Measurements from ENCODE around the gene RAB5B.

Gene RAB5B

GRCh38 chr12:55966408-55967281, 7.2 kb upstream of the RAB5B start, which contains the start of gene CDK2:
Gene CDK2 (plus strand): TSS chr12:55966830. CDS start chr12:55967009, 179 bp downstream.
- H2BK15ac ChIP-seq (ENCODE audit: low read depth, poor library complexity, severe bottlenecking), result peak within 1 kb of the TSS; percentile 73
- peak; percentile 84 for DNase-seq

GRCh38 chr12:55969356-55969755, 4.5 kb upstream of the RAB5B start:
- no peak overlapping the region for H3K4ac ChIP-seq (ENCODE audit: low read depth in 1 of 2, low read length in 2 of 2)
- no peak overlapping the region for H3K4me2 ChIP-seq (ENCODE audit: low read length, poor library complexity, severe bottlenecking)
- H3K27me3 ChIP-seq (ENCODE audit: control insufficient read depth in 1 of 2, insufficient read depth in 1 of 2, low read length in 2 of 2), result no peaks in the 10 kb centered on the region
- H2AK5ac ChIP-seq (ENCODE audit: low read length, severe bottlenecking), result no peak overlapping the region
- WGBS, result 90% methylated on average over 3 of the region's 4 CpGs
- no peak overlapping the region for H3K4me3 ChIP-seq (ENCODE audit: insufficient read depth in 1 of 2, low read depth in 1 of 2, low read length in 2 of 2)
- no peak for DNase-seq
- no peak overlapping the region for H3K23ac ChIP-seq (ENCODE audit: low read length in 2 of 2)
- no peak overlapping the region for H3K18ac ChIP-seq (ENCODE audit: low read depth in 1 of 2, low read length in 2 of 2)
- H3K79me1 ChIP-seq (replicated peaks; ENCODE audit: low read length, poor library complexity, severe bottlenecking), result peaks cover 27% of the 10 kb centered on the region
- H4K91ac ChIP-seq (ENCODE audit: low read length), result no peak overlapping the region
- no peak overlapping the region for H2AFZ ChIP-seq (ENCODE audit: low read depth, low read length)
- no peaks in the 10 kb centered on the region for H3K4me1 ChIP-seq (ENCODE audit: control insufficient read depth, insufficient read depth, low read depth, low read length)
- no peak overlapping the region for H2BK15ac ChIP-seq (ENCODE audit: low read depth, poor library complexity, severe bottlenecking)
- no peaks in the 10 kb centered on the region for H3K9me3 ChIP-seq (ENCODE audit: control insufficient read depth, low read length)
- H3K14ac ChIP-seq (ENCODE audit: low read length in 2 of 2), result no peak overlapping the region
- no peak overlapping the region for H2BK120ac ChIP-seq (ENCODE audit: low read depth, low read length)
- no peak overlapping the region for H3K9ac ChIP-seq (ENCODE audit: low read length)
- no peak overlapping the region for H2BK12ac ChIP-seq (ENCODE audit: low read length in 2 of 2)
- peaks cover 4 to 16% of the 10 kb centered on the region in 2 experiments for H3K36me3 ChIP-seq (ENCODE audit: control insufficient read depth in 1 of 2, insufficient read depth in 2 of 2, low read depth in 1 of 2, low read length in 2 of 2)
- H3K27ac ChIP-seq (ENCODE audit: low read length, poor library complexity, severe bottlenecking), result no peak overlapping the region
- no peak overlapping the region for H2BK5ac ChIP-seq (ENCODE audit: low read depth, low read length, poor library complexity, severe bottlenecking)
- H4K8ac ChIP-seq (ENCODE audit: low read length), result no peak overlapping the region

More at GRCh38 chr12:55966408-55967281, 7.2 kb upstream of the RAB5B start, which contains the start of gene CDK2:
- H3K27ac ChIP-seq (ENCODE audit: low read length, poor library complexity, severe bottlenecking), result peak within 1 kb of the TSS; percentile 15
- H4K8ac ChIP-seq (ENCODE audit: low read length), result peak within 1 kb of the TSS; percentile 76
- H3K9me3 ChIP-seq (ENCODE audit: control insufficient read depth, low read length), result no peaks in the 10 kb centered on the region
- H2BK5ac ChIP-seq (ENCODE audit: low read depth, low read length, poor library complexity, severe bottlenecking), result no peak within 1 kb of the TSS
- no peak within 1 kb of the TSS for H3K23ac ChIP-seq (ENCODE audit: low read length in 2 of 2)
- no peaks in the 10 kb centered on the region for H3K27me3 ChIP-seq (ENCODE audit: control insufficient read depth in 1 of 2, insufficient read depth in 1 of 2, low read length in 2 of 2)
- H3K14ac ChIP-seq (ENCODE audit: low read length in 2 of 2), result no peak within 1 kb of the TSS
- H4K91ac ChIP-seq (ENCODE audit: low read length), result no peak within 1 kb of the TSS
- H3K4me1 ChIP-seq (ENCODE audit: control insufficient read depth, insufficient read depth, low read depth, low read length), result no peaks in the 10 kb centered on the region
- peak within 1 kb of the TSS; percentile 53 for H2AK5ac ChIP-seq (ENCODE audit: low read length, severe bottlenecking)
- no peak within 1 kb of the TSS for H2BK120ac ChIP-seq (ENCODE audit: low read depth, low read length)
- H3K4me2 ChIP-seq (ENCODE audit: low read length, poor library complexity, severe bottlenecking), result peak within 1 kb of the TSS; percentile 63
- no peak within 1 kb of the TSS for H2BK12ac ChIP-seq (ENCODE audit: low read length in 2 of 2)
- H3K79me1 ChIP-seq (replicated peaks; ENCODE audit: low read length, poor library complexity, severe bottlenecking), result peaks cover 27% of the 10 kb centered on the region
- H3K36me3 ChIP-seq (ENCODE audit: control insufficient read depth in 1 of 2, insufficient read depth in 2 of 2, low read depth in 1 of 2, low read length in 2 of 2), result peaks cover 4 to 16% of the 10 kb centered on the region in 2 experiments
- H3K4ac ChIP-seq (ENCODE audit: low read depth in 1 of 2, low read length in 2 of 2), result peak within 1 kb of the TSS in 1 of 2 experiments; percentile 62
- H3K18ac ChIP-seq (ENCODE audit: low read depth in 1 of 2, low read length in 2 of 2), result peak within 1 kb of the TSS; percentile 28 to 54
- H2AFZ ChIP-seq (ENCODE audit: low read depth, low read length), result peak within 1 kb of the TSS; percentile 86
- 2% methylated on average over 42 of the region's 45 CpGs for WGBS
- peak within 1 kb of the TSS; percentile 65 to 92 for H3K4me3 ChIP-seq (ENCODE audit: insufficient read depth in 1 of 2, low read depth in 1 of 2, low read length in 2 of 2)
- H3K9ac ChIP-seq (ENCODE audit: low read length), result peak within 1 kb of the TSS; percentile 90

- Histone ChIP-seq H3K9ac (ENCODE audit: low read length) (no peak overlapping the region), H3K9me3 (ENCODE audit: control insufficient read depth, low read length) (no peaks in the 10 kb centered on the region), H2AFZ (ENCODE audit: low read depth, low read length) (no peak overlapping the region), H3K4me3 (ENCODE audit: insufficient read depth in 1 of 2, low read depth in 1 of 2, low read length in 2 of 2) (no peak overlapping the region), H2BK120ac (ENCODE audit: low read depth, low read length) (no peak overlapping the region), H3K4ac (ENCODE audit: low read depth in 1 of 2, low read length in 2 of 2) (no peak overlapping the region), H3K23ac (ENCODE audit: low read length in 2 of 2) (no peak overlapping the region), H4K8ac (ENCODE audit: low read length) (no peak overlapping the region), H3K4me2 (ENCODE audit: low read length, poor library complexity, severe bottlenecking) (no peak overlapping the region), H2AK5ac (ENCODE audit: low read length, severe bottlenecking) (no peak overlapping the region), H3K79me1 (replicated peaks; ENCODE audit: low read length, poor library complexity, severe bottlenecking) (peaks cover 27% of the 10 kb centered on the region), H3K36me3 (ENCODE audit: control insufficient read depth in 1 of 2, insufficient read depth in 2 of 2, low read depth in 1 of 2, low read length in 2 of 2) (peaks cover 4 to 16% of the 10 kb centered on the region in 2 experiments), H3K4me1 (ENCODE audit: control insufficient read depth, insufficient read depth, low read depth, low read length) (peaks cover 2% of the 10 kb centered on the region), H2BK12ac (ENCODE audit: low read length in 2 of 2) (no peak overlapping the region), H3K14ac (ENCODE audit: low read length in 2 of 2) (no peak overlapping the region), H3K27ac (ENCODE audit: low read length, poor library complexity, severe bottlenecking) (no peak overlapping the region), H2BK15ac (ENCODE audit: low read depth, poor library complexity, severe bottlenecking) (no peak overlapping the region), H3K27me3 (ENCODE audit: control insufficient read depth in 1 of 2, insufficient read depth in 1 of 2, low read length in 2 of 2) (no peaks in the 10 kb centered on the region), H2BK5ac (ENCODE audit: low read depth, low read length, poor library complexity, severe bottlenecking) (no peak overlapping the region), H4K91ac (ENCODE audit: low read length) (no peak overlapping the region), H3K18ac (ENCODE audit: low read depth in 1 of 2, low read length in 2 of 2) (no peak overlapping the region)
- DNase-seq, result peak; percentile 46
- WGBS, result 72% methylated on average over 7 of the region's 7 CpGs
These were observed 3.1 kb upstream of the RAB5B start for GRCh38 chr12:55970775-55971174.

GRCh38 chr12:55972042-55972441, 1.8 kb upstream of the RAB5B start:
- no peak overlapping the region for H4K91ac ChIP-seq (ENCODE audit: low read length)
- H3K4me2 ChIP-seq (ENCODE audit: low read length, poor library complexity, severe bottlenecking), result no peak overlapping the region
- peak; percentile 37 for DNase-seq
- no peak overlapping the region for H3K18ac ChIP-seq (ENCODE audit: low read depth in 1 of 2, low read length in 2 of 2)
- H2AK5ac ChIP-seq (ENCODE audit: low read length, severe bottlenecking), result no peak overlapping the region
- no peak overlapping the region for H3K14ac ChIP-seq (ENCODE audit: low read length in 2 of 2)
- no peak overlapping the region for H2BK12ac ChIP-seq (ENCODE audit: low read length in 2 of 2)
- H3K36me3 ChIP-seq (ENCODE audit: control insufficient read depth in 1 of 2, insufficient read depth in 2 of 2, low read depth in 1 of 2, low read length in 2 of 2), result peaks cover 12 to 16% of the 10 kb centered on the region in 2 experiments
- H3K23ac ChIP-seq (ENCODE audit: low read length in 2 of 2), result peak overlapping the region in 1 of 2 experiments; percentile 50
- no peak overlapping the region for H2AFZ ChIP-seq (ENCODE audit: low read depth, low read length)
- H3K27ac ChIP-seq (ENCODE audit: low read length, poor library complexity, severe bottlenecking), result peak overlapping the region; percentile 41
- H3K9me3 ChIP-seq (ENCODE audit: control insufficient read depth, low read length), result no peaks in the 10 kb centered on the region
- H3K4me1 ChIP-seq (ENCODE audit: control insufficient read depth, insufficient read depth, low read depth, low read length), result peaks cover 2% of the 10 kb centered on the region
- peak overlapping the region; percentile 91 for H3K9ac ChIP-seq (ENCODE audit: low read length)
- no peak overlapping the region for H4K8ac ChIP-seq (ENCODE audit: low read length)
- no peak overlapping the region for H3K4ac ChIP-seq (ENCODE audit: low read depth in 1 of 2, low read length in 2 of 2)
- H2BK5ac ChIP-seq (ENCODE audit: low read depth, low read length, poor library complexity, severe bottlenecking), result no peak overlapping the region
- H3K27me3 ChIP-seq (ENCODE audit: control insufficient read depth in 1 of 2, insufficient read depth in 1 of 2, low read length in 2 of 2), result no peaks in the 10 kb centered on the region
- WGBS, result 83% methylated on average over 2 of the region's 3 CpGs
- no peak overlapping the region for H2BK120ac ChIP-seq (ENCODE audit: low read depth, low read length)
- peak overlapping the region in 1 of 2 experiments; percentile 86 for H3K4me3 ChIP-seq (ENCODE audit: insufficient read depth in 1 of 2, low read depth in 1 of 2, low read length in 2 of 2)
- peaks cover 26% of the 10 kb centered on the region for H3K79me1 ChIP-seq (replicated peaks; ENCODE audit: low read length, poor library complexity, severe bottlenecking)
- no peak overlapping the region for H2BK15ac ChIP-seq (ENCODE audit: low read depth, poor library complexity, severe bottlenecking)

Data from mesenchymal stem cell (in vitro differentiated cells and primary cell).